NCI-H510A treated with DMSO at 0.1 percent for 48 hours (cell line): Measurements from ENCODE around the gene TMED6.

Experiments used
- DNase-seq: peaks from one replicate; lab custom pipeline; 2025; lab: John Stamatoyannopoulos, UW

Gene TMED6

DNA sequence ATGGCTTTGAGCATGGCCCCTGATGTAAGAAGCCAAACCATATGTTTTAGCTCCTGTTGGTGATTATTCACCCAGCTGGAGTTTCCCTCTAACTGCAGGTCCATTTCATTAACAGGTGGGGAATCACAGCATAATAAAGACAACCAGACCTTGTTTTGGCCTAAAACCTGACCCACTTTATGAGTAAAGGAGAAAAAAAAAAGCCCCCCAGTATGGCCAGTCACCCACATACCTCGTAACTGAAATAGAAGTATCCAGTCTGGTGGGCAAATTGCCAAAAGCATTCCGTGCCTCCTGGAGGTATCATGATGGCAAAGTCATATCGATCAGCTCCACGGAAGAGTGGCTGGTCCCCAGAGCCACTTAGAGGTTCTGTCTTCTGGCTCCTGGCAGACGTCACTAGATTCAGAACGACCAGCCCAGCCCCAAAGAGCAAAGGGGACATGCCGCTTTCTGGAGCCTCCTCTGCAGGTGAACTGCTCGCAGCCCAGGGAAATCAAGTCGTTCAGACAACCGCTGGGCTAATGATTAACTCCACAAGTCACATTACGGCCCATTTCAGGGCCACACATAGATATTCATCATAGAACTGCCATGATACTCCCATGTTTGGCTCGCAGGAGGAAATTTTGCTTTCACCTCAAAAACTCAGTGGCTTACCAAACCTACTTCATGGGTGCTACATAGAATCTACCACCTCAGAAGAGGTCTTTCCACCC, at the start of gene TMED6:
Gene TMED6 (minus strand): TSS at position 478 of the 719 bp plus-strand sequence. CDS start 33 bp downstream, at position 445.
- DNase-seq: no peak

DNA sequence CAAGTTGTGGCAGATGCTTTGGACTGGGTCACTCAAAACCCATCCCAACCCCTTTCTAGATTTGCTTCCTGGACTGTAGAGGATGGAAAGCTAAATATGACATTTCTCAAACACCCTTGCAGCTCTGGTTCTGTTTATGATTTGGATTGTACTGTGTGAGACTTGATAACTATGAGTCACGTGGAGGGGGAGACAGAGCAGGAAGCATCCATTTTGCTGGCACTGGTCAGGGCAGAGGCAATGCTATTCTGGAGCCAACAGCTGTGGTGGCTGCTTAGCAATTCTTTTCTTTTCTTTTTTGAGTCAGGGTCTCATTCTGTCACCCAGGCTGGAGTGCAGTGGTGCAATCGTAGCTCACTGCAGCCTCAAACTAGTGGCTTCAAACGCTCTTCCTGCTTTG, 47.8 kb upstream of the TMED6 start:
- DNase-seq: no peak

DNA sequence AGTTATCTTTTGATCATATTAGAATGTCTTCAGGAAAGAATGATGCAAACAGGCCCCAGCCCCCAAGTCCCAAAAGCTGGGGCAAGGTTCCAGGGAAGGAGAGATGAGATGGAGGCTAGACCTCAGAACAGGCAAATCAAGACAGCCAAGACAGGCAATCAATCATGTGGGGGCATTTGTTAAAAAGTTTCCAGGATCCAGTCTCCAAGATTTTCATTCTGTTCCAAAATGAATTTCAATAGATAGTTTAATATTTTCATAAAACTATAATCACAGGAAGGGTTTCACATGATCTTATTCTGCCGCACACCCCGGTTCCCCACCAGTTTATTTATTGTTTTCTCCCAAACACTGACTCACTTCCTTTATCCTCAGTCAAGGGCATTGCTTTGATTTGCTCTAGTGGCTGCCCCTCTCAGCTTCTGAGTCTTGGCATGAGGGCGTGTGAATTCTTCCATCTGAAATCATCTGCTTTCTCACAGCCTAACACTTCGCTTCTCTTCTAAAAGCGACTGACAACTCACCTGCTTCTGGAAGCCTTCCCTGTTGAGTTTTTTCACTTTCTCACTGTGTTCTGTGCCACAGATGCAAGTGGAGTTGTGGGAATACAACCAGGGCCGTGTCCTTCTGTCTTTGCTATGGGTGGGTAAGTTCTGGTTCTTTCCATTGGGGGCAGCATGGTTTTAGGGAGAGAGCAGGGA, 46.4 kb upstream of the TMED6 start:
- DNase-seq: no peak

DNA sequence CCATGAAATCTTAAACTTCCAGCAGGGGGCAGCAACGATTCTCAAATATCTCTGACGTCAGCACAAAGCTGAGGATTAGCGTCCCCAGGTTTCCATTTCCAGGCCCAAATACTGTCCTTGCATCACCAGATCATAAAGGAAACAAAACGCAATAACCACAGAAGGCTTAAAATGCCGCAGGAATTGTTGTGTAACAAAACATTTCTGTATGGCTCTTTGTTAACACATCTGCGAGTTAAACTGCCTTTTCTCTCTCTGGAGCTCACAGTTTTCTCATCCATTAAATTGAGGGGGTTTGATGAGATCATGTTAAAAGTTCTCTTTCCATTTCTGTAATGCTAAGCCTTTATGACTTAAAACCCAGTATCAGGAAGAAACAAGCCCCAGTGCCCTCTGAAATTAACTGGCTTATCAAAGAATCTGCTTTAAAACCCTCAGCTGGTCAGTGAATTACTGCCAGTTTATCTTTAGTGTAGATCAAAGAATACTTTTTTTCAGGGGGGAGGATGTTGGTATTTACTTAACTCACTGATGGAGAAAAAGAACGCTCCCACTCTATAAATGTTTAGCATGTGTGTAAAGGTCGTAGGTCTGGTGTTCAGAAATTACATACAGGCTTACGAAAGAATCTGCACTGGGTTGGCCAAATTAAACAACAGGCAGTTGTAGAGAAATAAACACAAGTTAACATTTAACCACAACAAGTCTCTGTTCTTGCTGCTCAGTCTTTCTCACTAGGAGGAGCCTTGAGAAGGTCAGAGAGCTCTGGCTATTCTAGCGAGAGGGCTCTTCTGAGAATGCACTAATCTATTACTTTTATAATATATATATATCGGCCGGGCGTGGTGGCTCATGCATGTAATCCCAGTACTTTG, 44.8 kb upstream of the TMED6 start:
- DNase-seq: peak; percentile 68

DNA sequence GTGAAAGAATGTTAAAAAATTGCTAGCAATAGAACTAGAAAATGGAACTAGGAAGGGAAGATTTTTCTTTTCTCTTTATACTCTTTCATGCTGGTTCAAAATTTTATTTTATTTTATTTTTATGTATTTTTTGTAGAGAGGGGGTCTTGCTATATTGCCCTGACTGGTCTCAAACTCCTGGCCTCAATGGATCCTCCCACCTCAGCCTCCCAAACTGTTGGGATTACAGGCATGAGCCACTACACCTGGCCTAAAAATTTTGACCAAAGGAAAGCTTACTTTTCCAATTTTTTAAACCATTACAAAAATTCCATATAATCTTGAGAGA, 44.2 kb upstream of the TMED6 start:
- DNase-seq: no peak

- no peak for DNase-seq
Observed at GRCh38 chr16:69393898-69394849, 42.6 kb upstream of the TMED6 start.

GRCh38 chr16:69386596-69386995, 35.0 kb upstream of the TMED6 start:
- DNase-seq: no peak

DNA sequence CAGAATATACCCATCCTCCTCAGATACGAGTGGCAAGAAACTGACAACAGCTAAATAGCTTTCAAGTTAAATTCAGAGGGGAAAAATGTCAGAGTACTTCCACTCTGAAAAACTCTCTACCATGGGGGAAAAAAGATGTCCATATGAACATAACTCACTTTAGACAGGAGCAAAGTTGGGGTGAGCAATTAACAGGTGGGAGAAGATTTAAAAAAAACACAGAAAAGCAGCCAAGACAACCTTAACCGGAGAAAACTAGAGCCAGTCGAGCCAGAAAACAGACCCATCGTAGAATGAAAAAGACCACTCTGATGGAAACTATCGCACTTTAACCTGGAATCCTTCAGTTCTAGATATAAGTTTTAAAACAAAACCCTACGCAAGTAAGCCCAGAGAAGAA, 33.4 kb upstream of the TMED6 start:
- DNase-seq: no peak

- no peak for DNase-seq
Observed at GRCh38 chr16:69382421-69382820, 30.8 kb upstream of the TMED6 start.

DNA sequence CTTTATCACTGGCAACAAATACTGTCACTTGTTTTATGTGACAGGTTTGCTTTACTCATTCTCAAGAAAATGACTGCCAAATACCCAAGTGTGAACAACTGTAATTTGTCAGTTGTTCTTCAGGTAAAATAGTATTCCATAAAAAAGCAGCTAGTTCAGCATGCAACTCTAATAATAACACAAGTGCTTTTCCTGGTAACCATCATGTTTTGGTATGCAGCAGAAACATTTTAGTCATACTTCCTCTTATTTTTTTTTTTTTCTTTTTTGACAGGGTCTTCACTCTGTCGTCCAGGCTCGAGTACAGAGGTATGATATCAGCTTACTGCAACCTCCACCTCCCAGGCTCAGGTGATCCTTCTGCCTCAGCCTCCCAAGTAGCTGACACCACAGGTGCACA, 29.6 kb upstream of the TMED6 start:
- no peak for DNase-seq

- no peak for DNase-seq
Observed at GRCh38 chr16:69378760-69379159, 27.2 kb upstream of the TMED6 start.

- no peak for DNase-seq
Observed at GRCh38 chr16:69378036-69378435, 26.4 kb upstream of the TMED6 start.

DNA sequence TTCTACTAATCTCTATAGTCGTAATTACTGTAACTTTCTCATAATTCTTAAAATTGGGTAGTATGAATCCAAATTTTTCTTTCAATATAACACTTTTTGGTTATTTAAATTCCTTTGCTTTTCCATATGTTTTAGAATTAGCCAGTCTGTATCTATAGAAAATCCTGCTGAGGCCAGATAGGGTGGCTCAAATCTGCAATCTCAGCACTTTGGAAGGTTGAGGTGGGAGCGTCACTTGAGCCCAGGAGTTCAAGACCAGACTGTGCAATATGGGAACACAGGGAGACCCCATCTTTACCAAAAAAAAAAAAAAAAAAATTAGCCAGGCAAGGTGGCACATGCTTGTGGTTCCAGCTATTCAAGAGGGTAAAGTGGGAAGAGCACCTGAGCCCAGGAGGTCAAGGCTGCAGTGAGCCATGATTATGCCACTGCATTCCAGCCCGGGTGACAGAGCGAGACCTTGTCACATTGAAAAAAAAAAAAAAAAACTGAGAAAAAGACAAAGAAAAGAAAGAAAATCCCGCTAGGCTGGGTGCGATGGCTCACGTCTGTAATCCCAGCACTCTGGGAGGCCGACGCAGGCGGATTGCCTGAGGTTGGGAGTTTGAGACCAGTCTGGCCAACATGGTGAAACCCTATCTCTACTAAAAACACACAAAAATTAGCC, 24.9 kb upstream of the TMED6 start:
- DNase-seq: no peak

DNA sequence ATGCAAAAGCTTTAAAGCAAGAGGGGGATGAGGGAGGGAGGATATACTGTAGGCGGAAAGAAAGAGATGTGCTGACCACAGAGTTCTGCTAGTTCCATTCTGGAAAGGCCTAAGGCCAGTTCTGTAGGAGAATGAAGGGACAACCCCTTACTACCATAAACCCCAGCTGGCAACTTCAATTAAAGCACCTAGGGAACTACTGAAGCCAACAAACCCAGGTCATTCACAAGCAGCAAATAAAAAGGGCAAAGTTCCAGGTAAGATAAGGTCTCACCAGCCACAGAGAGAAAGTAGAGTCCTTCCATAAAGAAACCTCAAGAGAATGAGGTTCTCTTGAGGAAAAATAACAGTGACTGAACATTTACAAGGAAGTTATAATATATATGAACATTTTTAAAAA, 21.4 kb upstream of the TMED6 start:
- DNase-seq: no peak

DNA sequence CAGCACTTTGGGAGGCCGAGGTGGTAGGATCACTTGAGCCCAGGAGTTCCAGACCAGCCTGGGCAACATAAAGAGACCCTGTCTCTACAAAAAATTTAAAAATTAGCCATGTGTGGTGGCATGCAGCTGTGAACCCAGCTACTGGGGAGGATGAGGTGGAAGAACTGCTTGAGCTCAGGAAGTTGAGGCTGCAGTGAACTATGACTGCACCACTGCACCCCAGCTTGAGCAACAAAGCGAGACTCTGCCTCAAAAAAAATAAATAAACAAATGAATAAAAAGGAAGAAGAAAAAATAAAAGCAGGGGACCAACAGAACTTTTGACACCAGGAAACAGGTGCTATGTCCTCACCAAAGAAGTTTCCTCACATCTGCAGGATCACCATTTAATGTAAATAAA, 20.0 kb upstream of the TMED6 start:
- DNase-seq: no peak

- no peak for DNase-seq
Observed at GRCh38 chr16:69368866-69369265, 17.3 kb upstream of the TMED6 start.

GRCh38 chr16:69367980-69368379, 16.4 kb upstream of the TMED6 start:
- DNase-seq: no peak

DNA sequence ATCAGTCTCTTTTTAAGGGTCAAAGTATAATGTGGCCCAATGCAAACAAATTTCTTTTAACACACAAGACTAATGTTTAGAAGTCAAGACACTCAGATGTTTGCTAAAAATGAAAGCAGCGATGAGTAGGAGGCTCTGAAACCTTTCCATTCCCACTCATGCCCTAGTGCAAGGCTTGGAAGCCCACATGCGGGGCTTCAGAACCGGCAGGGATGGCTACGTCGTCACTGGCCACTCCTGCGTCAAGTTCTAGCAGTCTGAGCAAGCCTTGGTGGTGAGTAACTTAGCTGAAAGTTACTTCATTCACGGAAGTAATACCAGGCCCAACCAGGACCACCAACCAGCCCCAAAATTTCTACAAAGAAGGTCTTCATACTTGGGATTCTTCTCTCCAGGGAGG, 14.8 kb upstream of the TMED6 start:
- DNase-seq: no peak

- DNase-seq: no peak
Observed at GRCh38 chr16:69365901-69366300, 14.3 kb upstream of the TMED6 start.

GRCh38 chr16:69364088-69364487, 12.5 kb upstream of the TMED6 start:
- DNase-seq: no peak

GRCh38 chr16:69363281-69363717, 11.7 kb upstream of the TMED6 start:
- no peak for DNase-seq
